ENCODE measurements around the gene KERA. TPM values are rescaled to one million over a fixed set of nuclear protein-coding genes. Genes with fewer than 3 reads are reported as not detected.
"Not testable (repeated sequence)": the region's sequence is repeated elsewhere in the genome, so short reads cannot be mapped to it uniquely, and the experiment has no call there.

Gene KERA
- polyA plus RNA-seq, 3 donors, result not detected

DNA sequence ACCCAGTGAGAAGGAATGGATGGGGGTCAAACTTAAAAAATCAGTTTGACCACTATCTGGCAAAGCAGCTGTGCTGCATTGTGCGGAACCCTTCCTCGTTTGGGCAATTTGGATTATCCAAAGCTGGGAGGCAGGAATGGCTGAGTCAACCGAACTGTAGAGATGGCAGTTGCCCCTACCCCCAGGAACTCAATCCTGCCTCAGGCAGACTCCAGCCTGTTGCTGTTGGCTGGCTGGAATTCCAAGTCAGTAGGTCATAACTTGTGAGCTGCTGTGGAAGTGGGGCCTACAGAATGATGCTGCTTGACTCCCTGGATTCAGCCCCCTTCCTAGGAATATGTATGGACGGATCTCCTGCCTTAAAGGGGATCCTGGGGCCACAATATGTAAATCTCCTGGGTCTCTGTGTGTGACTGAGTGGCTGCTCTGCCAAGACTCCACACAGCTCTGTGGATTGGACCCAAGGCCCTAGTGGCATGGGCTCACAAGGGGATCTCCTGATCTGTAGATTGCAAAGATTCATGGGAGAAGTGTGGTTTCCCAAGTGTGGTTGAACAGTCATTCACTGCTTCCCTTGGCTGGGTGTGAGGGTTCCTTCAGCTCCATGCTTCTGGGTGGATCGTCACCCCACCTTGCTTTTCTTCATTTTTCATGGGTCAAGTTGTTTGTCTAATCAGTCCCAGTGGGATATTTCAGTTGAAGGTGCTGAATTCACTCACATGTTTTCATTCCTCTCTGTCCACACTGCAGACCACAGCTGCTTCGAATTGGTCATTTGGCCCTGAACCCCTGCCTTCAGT lies 34.3 kb upstream of the KERA start:
- Histone ChIP-seq H3K4me3 (replicated peaks in 1 of 3; ENCODE audit: low read depth in 2 of 3, low read length in 3 of 3) (no peak overlapping the region), H3K27me3 (ENCODE audit: control insufficient read depth in 2 of 2, insufficient read depth in 2 of 2, low read length in 2 of 2) (no peaks in the 10 kb centered on the region), H2AFZ (ENCODE audit: insufficient read depth, low read depth, low read length, poor library complexity, severe bottlenecking) (no peak overlapping the region), H3K4me2 (replicated peaks; ENCODE audit: extremely low read depth, low read length, poor library complexity, severe bottlenecking) (no peak overlapping the region), H3K4me1 (ENCODE audit: control insufficient read depth in 1 of 2, insufficient read depth in 2 of 2, low read length in 2 of 2) (no peaks in the 10 kb centered on the region), H3K79me2 (ENCODE audit: insufficient read depth, low read length) (no peaks in the 10 kb centered on the region), H3K9ac (ENCODE audit: insufficient read depth, low read length, poor library complexity, severe bottlenecking) (no peak overlapping the region), H4K20me1 (ENCODE audit: insufficient read depth, low read length) (no peaks in the 10 kb centered on the region), H3K27ac (ENCODE audit: low read depth in 1 of 2, low read length in 2 of 2) (no peak overlapping the region), H3K9me3 (replicated peaks in 1 of 2; ENCODE audit: control insufficient read depth in 1 of 2, insufficient read depth in 1 of 2, low read length in 2 of 2) (peaks cover 4 to 9% of the 10 kb centered on the region in 2 donors), H3K36me3 (replicated peaks in 1 of 2; ENCODE audit: control insufficient read depth in 1 of 2, insufficient read depth in 2 of 2, low read length in 2 of 2) (no peaks in the 10 kb centered on the region)
- no peaks in the 10 kb centered on the region for H3K4me1 Mint-ChIP-seq
- H3K9me3 Mint-ChIP-seq, result peaks cover 12 to 24% (median 18%) of the 10 kb centered on the region in 7 donors
- H3K27ac Mint-ChIP-seq, result no peak overlapping the region
- DNase-seq, result no peak
- H3K27me3 Mint-ChIP-seq (ENCODE audit: low read depth in 3 of 3), result no peaks in the 10 kb centered on the region
- no peak overlapping the region for H3K4me3 Mint-ChIP-seq
- intact Hi-C loops (cut with micrococcal nuclease), result no loop called here
- TF ChIP-seq, protein P1, sequence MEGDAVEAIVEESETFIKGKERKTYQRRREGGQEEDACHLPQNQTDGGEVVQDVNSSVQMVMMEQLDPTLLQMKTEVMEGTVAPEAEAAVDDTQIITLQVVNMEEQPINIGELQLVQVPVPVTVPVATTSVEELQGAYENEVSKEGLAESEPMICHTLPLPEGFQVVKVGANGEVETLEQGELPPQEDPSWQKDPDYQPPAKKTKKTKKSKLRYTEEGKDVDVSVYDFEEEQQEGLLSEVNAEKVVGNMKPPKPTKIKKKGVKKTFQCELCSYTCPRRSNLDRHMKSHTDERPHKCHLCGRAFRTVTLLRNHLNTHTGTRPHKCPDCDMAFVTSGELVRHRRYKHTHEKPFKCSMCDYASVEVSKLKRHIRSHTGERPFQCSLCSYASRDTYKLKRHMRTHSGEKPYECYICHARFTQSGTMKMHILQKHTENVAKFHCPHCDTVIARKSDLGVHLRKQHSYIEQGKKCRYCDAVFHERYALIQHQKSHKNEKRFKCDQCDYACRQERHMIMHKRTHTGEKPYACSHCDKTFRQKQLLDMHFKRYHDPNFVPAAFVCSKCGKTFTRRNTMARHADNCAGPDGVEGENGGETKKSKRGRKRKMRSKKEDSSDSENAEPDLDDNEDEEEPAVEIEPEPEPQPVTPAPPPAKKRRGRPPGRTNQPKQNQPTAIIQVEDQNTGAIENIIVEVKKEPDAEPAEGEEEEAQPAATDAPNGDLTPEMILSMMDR (IDR thresholded peaks at IDR 0.05), result no peak
- 67% methylated on average over 3 of the region's 6 CpGs for WGBS (ENCODE audit: insufficient coverage)
- H3K36me3 Mint-ChIP-seq, result no peaks in the 10 kb centered on the region

DNA sequence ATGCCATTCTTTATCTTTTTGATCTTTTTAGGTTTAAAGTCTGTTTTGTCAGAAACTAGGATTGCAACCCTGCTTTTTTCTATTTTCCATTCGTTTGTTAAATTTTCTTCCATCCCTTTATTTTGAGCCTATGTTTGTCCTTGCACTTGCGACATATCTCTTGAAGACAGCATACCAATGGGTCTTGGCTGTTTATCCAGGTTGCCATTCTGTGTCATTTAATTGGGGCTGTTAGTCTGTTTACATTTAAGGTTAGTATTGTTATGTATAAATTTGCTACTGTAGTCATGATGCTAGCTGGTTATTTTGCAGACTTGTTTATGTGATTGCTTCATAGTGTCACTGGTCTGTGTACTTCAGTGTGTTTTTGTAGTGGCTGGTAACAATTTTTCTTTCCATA lies 32.1 kb upstream of the KERA start:
- H3K4me2 ChIP-seq (replicated peaks; ENCODE audit: extremely low read depth, low read length, poor library complexity, severe bottlenecking); H3K4me1 ChIP-seq (ENCODE audit: control insufficient read depth in 1 of 2, insufficient read depth in 2 of 2, low read length in 2 of 2); H3K9ac ChIP-seq (ENCODE audit: insufficient read depth, low read length, poor library complexity, severe bottlenecking); H3K4me3 Mint-ChIP-seq; H3K79me2 ChIP-seq (ENCODE audit: insufficient read depth, low read length); H3K36me3 ChIP-seq (replicated peaks in 1 of 2; ENCODE audit: control insufficient read depth in 1 of 2, insufficient read depth in 2 of 2, low read length in 2 of 2); DNase-seq; H3K36me3 Mint-ChIP-seq; H3K27me3 Mint-ChIP-seq (ENCODE audit: low read depth in 3 of 3); H3K27ac ChIP-seq (ENCODE audit: low read depth in 1 of 2, low read length in 2 of 2); H2AFZ ChIP-seq (ENCODE audit: insufficient read depth, low read depth, low read length, poor library complexity, severe bottlenecking); H3K27me3 ChIP-seq (ENCODE audit: control insufficient read depth in 2 of 2, insufficient read depth in 2 of 2, low read length in 2 of 2); H3K9me3 ChIP-seq (replicated peaks in 1 of 2; ENCODE audit: control insufficient read depth in 1 of 2, insufficient read depth in 1 of 2, low read length in 2 of 2); intact Hi-C loops (cut with micrococcal nuclease); H4K20me1 ChIP-seq (ENCODE audit: insufficient read depth, low read length); H3K27ac Mint-ChIP-seq; H3K4me1 Mint-ChIP-seq; H3K4me3 ChIP-seq (replicated peaks in 1 of 3; ENCODE audit: low read depth in 2 of 3, low read length in 3 of 3): not testable (repeated sequence)
- peaks cover 12 to 28% (median 15%) of the 10 kb centered on the region in 7 donors for H3K9me3 Mint-ChIP-seq
- 80% methylated on average over 1 of the region's 2 CpGs for WGBS (ENCODE audit: insufficient coverage)
